ENCODE measurements around the gene UNK. TPM values are rescaled to one million over a fixed set of nuclear protein-coding genes. Genes with fewer than 3 reads are reported as not detected.

The UNK gene
- total and polyA plus RNA-seq, 4 donors, result 15.5 to 72.4 (median 25.7) TPM

DNA sequence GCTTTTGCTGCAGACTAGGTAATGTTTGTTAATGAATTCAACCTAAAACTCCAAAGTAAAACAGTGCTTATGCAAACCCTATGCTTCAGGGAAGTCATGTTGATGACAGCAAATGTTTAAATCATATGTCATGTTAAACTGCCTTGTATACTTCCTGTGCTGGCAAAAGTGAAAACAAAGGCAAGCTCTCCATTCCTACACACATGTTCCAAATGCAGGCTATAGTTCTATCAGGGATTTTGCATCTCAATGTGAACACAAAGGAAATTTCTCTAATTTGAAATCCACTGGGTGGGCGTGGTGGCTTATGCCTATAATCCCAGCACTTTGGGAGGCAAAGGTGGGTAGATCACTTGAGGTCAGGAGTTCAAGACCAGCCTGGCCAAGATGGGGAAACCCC is 19.3 kb downstream of the UNK start:
- no peaks in the 10 kb centered on the region for H3K9me3 ChIP-seq (ENCODE audit: control insufficient read depth in 4 of 4, insufficient read depth in 3 of 4, low read length in 3 of 4)
- no peak overlapping the region for H3K4me3 ChIP-seq
- no peaks in the 10 kb centered on the region for H3K27me3 ChIP-seq (ENCODE audit: control insufficient read depth in 3 of 3, insufficient read depth in 3 of 3, low read length in 2 of 3)
- H3K9ac ChIP-seq (ENCODE audit: insufficient read depth in 1 of 2, low read length in 2 of 2), result no peak overlapping the region
- H3K27ac ChIP-seq (ENCODE audit: low read depth in 1 of 2, low read length in 1 of 2), result no peak overlapping the region
- H3K4me1 ChIP-seq (ENCODE audit: control insufficient read depth in 5 of 5, insufficient read depth in 5 of 5, low read length in 5 of 5), result peaks cover 0 to 3% (median 0%) of the 10 kb centered on the region in 5 donors
- H3K36me3 ChIP-seq (ENCODE audit: control insufficient read depth in 4 of 4, insufficient read depth in 4 of 4, low read length in 4 of 4), result peaks cover 0 to 14% (median 8%) of the 10 kb centered on the region in 4 donors
- TF ChIP-seq, protein P1, sequence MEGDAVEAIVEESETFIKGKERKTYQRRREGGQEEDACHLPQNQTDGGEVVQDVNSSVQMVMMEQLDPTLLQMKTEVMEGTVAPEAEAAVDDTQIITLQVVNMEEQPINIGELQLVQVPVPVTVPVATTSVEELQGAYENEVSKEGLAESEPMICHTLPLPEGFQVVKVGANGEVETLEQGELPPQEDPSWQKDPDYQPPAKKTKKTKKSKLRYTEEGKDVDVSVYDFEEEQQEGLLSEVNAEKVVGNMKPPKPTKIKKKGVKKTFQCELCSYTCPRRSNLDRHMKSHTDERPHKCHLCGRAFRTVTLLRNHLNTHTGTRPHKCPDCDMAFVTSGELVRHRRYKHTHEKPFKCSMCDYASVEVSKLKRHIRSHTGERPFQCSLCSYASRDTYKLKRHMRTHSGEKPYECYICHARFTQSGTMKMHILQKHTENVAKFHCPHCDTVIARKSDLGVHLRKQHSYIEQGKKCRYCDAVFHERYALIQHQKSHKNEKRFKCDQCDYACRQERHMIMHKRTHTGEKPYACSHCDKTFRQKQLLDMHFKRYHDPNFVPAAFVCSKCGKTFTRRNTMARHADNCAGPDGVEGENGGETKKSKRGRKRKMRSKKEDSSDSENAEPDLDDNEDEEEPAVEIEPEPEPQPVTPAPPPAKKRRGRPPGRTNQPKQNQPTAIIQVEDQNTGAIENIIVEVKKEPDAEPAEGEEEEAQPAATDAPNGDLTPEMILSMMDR (IDR thresholded peaks at IDR 0.05; ENCODE audit: control extremely low read depth, extremely low read depth), result no peak
- ATAC-seq (ENCODE audit: insufficient read depth, low FRiP score) (no peak), DNase-seq (no peak)
- WGBS, 2 donors, result 91 to 96% methylated on average over 1 of the region's 1 CpG

DNA sequence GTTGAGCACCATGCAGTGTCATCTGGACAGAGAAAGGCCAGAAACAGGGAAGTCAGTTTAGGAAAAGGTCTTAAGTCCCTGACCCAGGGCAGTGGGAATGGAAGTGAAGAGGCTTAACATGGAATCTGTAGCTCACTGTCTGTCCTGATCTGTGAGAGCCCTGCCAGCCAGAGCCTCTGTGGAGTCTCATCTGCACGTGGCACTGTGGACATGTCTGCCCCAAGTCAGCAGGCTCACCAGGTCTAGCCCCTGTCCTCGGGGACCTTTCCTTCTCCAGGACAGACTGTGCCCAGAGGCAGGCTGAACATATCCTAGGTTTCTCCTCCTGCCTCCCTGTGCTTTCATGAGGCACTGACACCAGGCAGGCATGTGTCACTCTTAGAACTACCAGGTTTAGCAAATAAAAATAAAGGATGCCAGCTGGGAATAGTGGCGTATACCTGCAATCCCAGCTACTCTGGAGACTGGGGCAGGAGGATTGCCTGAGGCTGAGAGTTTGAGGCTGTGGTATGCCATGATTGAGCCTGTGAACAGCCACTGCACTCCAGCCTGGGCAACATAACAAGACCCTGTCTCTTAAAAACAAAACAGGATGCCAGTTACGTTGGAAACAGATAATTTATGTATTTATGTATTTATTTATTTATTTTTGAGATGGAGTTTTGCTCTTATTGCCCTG is 22.4 kb downstream of the UNK start:
- Histone ChIP-seq H3K27me3 (ENCODE audit: control insufficient read depth in 3 of 3, insufficient read depth in 3 of 3, low read length in 2 of 3) (no peaks in the 10 kb centered on the region), H3K36me3 (ENCODE audit: control insufficient read depth in 4 of 4, insufficient read depth in 4 of 4, low read length in 4 of 4) (peaks cover 0 to 21% (median 12%) of the 10 kb centered on the region in 4 donors), H3K27ac (ENCODE audit: low read depth in 1 of 2, low read length in 1 of 2) (peak overlapping the region; percentile 5 to 22), H3K9ac (ENCODE audit: insufficient read depth in 1 of 2, low read length in 2 of 2) (no peak overlapping the region), H3K4me1 (ENCODE audit: control insufficient read depth in 5 of 5, insufficient read depth in 5 of 5, low read length in 5 of 5) (peaks cover 0 to 12% (median 0%) of the 10 kb centered on the region in 5 donors), H3K4me3 (no peak overlapping the region), H3K9me3 (ENCODE audit: control insufficient read depth in 4 of 4, insufficient read depth in 3 of 4, low read length in 3 of 4) (no peaks in the 10 kb centered on the region)
- 85 to 90% methylated on average over 4 of the region's 4 CpGs for WGBS, 2 donors
- DNase-seq, result no peak
- ATAC-seq (ENCODE audit: insufficient read depth, low FRiP score), result no peak
- TF ChIP-seq, protein P1 (IDR thresholded peaks at IDR 0.05; ENCODE audit: control extremely low read depth, extremely low read depth), result no peak

DNA sequence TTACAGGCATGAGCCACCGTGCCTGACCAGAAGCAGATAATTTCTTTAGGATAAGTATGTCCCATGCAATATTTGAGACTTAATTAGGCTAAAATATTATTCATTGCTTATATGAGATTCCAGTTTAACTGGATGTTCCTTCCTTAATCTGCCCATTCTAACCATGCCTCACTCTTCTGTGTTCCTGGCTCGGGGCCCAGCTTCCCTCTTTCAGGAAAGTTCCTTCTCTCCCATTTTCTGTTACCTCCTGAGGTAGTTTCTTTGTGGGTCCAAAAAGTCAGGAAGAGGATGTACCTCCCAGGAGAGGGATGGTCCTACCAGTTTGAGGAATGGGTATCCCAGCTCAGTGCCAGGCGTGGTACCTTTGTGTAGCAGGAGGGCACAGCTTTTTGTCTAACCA is 23.3 kb downstream of the UNK start:
- no peak for ATAC-seq (ENCODE audit: insufficient read depth, low FRiP score)
- H3K36me3 ChIP-seq (ENCODE audit: control insufficient read depth in 4 of 4, insufficient read depth in 4 of 4, low read length in 4 of 4), result peaks cover 3 to 30% (median 19%) of the 10 kb centered on the region in 4 donors
- H3K4me3 ChIP-seq, result no peak overlapping the region
- H3K27me3 ChIP-seq (ENCODE audit: control insufficient read depth in 3 of 3, insufficient read depth in 3 of 3, low read length in 2 of 3), result no peaks in the 10 kb centered on the region
- H3K9me3 ChIP-seq (ENCODE audit: control insufficient read depth in 4 of 4, insufficient read depth in 3 of 4, low read length in 3 of 4), result no peaks in the 10 kb centered on the region
- H3K4me1 ChIP-seq (ENCODE audit: control insufficient read depth in 5 of 5, insufficient read depth in 5 of 5, low read length in 5 of 5), result peaks cover 0 to 12% (median 0%) of the 10 kb centered on the region in 5 donors
- peak overlapping the region in 1 of 2 donors; percentile 89 for H3K27ac ChIP-seq (ENCODE audit: low read depth in 1 of 2, low read length in 1 of 2)
- no peak overlapping the region for H3K9ac ChIP-seq (ENCODE audit: insufficient read depth in 1 of 2, low read length in 2 of 2)
- TF ChIP-seq, protein P1 (IDR thresholded peaks at IDR 0.05; ENCODE audit: control extremely low read depth, extremely low read depth), result no peak
- no peak for DNase-seq
- WGBS, 2 donors, result 91 to 93% methylated on average over 3 of the region's 3 CpGs
